NK-92 (cell line): Measurements from ENCODE around the gene KCNIP3.

Experiments
- DNase-seq: peaks from one replicate; lab custom pipeline; 2025; ENCODE audit not compliant: unreplicated experiment; lab: John Stamatoyannopoulos, UW

KCNIP3 gene

GRCh38 chr2:95274291-95275150 is 22.6 kb upstream of the KCNIP3 start, which contains the start of gene PROM2:
Gene PROM2, plus strand, starts transcription at chr2:95274449. Its CDS starts 137 bp downstream, at chr2:95274586.
- no peak for DNase-seq

GRCh38 chr2:95275151-95275515 is 22.0 kb upstream of the KCNIP3 start:
- no peak for DNase-seq

DNA sequence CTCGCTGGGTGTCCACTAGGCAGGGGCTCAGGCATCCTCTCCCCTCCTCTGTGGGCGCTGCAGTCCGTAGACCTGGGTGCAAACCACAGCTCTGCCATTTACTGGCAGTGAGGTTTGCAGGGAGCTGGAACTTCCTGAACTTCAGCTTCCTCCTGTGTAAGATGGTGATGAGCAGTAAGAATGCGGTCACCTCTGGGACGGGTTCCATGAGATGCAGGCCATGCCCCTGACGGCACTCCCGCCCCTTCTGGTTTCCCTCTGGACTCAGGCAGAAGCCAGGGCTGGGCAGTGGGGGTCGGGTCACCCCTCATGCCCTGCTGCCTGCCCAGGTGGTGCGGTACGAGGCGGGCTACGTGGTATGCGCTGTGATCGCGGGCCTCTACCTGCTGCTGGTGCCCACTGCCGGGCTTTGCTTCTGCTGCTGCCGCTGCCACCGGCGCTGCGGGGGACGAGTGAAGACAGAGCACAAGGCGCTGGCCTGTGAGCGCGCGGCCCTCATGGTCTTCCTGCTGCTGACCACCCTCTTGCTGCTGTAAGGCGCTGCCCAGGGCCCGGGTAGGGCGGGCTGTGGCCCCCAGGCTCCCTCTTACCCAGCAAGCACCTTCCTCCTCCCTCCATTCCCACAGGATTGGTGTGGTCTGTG is 21.4 kb upstream of the KCNIP3 start:
- no peak for DNase-seq

- DNase-seq, result no peak
These were observed 20.8 kb upstream of the KCNIP3 start for GRCh38 chr2:95276244-95276887.

- DNase-seq, result no peak
These were observed 20.3 kb upstream of the KCNIP3 start for GRCh38 chr2:95276888-95277245.

DNA sequence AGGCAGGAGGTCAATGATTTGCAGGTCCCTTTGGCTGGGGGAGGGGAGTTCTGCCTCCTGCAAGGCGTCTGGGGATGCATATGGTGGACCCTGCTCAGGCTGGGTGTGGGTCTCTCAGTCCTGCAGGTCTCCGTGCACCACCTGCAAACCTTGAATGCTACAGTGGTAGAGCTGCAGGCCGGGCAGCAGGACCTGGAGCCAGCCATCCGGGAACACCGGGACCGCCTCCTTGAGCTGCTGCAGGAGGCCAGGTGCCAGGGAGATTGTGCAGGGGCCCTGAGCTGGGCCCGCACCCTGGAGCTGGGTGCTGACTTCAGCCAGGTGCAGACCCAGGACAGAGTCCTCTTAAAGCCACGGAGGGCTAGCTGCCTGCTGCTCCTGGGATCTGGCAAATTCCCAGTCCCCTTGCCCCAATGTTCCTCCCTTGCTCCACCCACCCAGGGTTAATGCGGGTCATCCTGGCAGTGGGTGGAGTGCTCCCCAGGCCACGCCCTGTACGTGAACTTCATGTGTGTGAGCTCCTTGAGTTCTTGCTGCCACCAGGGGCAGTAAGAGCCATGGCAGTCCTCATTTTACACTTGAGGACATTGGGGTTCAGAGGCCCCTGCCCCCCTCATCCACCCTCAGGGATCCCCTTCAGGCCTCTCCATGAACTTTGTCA is 19.8 kb upstream of the KCNIP3 start:
- DNase-seq, result no peak

DNA sequence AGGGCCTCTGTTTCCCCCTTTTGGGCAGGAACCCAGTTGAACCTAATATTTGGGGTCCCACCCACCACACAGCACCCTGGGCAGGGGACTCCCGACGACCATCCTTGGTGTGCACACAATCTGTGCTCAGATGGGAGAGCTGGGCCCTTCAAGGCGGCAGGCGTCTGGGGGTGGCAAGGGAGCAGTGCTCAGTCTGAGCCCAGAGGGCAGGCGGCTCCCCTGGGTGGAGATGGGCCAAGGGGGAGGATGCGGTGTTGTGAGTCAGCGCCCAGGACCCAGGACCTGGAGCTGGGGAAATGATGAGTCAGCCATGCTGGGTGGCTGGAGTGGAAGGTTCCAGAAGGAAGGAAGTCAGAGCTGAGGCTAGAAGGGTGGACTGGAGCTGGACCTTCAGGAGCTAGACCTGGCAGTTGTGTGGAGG is 19.1 kb upstream of the KCNIP3 start:
- DNase-seq, result no peak

GRCh38 chr2:95278637-95279225 is 18.4 kb upstream of the KCNIP3 start:
- DNase-seq, result no peak

DNA sequence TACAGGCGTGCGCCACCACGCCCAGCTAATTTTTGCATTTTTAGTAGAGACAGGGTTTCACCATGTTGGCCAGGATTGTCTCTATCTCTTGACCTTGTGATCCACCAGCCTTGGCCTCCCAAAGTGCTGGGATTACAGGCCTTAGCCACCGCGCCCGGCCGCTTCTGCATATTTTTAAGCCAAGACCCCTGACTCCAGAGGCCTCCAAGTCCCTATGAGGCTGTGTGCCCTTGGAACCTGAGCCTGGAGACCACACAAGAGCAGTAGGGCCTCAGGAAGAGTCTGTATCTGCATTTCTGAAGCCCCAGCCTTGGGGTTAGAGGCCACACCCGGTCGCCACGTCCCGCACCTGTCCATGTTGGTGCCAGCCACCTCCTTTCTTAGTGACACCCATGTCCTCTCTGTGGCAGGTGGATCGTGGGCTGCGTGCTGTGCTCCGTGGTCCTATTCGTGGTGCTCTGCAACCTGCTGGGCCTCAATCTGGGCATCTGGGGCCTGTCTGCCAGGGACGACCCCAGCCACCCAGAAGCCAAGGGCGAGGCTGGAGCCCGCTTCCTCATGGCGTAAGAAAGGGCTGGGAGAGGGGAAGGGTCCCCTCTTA is 17.6 kb upstream of the KCNIP3 start:
- no peak for DNase-seq

GRCh38 chr2:95281071-95281470 is 16.1 kb upstream of the KCNIP3 start:
- no peak for DNase-seq

- no peak for DNase-seq
These were observed 15.4 kb upstream of the KCNIP3 start for GRCh38 chr2:95281786-95282185.

DNA sequence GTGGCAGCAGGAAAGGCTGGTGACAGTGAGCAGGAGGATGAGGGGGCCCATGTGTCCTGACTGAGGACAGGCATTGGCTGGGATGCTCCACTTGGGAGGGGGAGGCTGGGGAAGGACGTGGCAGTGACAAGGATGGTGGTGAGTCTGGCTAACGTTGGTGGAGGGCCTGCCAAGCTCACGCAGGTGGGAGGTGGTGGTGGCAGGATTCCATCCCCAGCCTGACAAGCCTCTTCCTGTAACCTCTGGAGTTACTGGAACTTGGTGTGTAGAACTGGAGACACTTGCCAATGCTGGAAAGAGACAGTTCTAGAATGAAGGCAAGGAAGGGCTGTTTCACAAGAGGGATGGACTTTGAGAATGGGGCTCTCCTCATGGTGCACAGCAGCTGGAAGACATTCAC is 14.7 kb upstream of the KCNIP3 start:
- DNase-seq, result no peak

- DNase-seq, result no peak
These were observed 13.6 kb upstream of the KCNIP3 start for GRCh38 chr2:95283562-95283961.

DNA sequence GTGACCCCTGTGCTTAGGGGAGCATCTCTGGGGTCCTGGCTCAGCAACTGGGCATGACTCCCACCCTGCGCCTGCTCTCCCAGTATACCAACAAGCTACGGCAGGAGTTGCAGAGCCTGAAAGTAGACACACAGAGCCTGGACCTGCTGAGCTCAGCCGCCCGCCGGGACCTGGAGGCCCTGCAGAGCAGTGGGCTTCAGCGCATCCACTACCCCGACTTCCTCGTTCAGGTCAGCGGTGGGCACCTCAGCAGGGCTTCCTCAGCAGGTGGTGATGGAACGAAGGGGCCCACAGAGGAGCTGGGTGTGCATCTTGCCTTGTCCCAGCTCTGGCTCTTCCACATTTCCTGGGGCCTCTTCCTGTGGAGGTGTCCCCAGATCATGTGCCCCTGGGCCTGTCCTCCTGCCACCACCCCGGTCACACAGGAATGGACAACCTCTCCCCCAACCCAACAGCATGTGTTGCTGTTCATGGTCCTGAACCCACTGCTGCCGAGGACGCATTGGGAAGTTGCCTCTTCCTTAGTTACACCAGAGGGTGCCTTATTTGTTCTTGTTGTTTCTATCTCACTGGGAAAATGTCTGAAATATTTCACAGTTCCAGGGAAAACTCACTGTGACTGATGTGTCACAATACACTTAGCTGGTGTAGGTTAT is 12.1 kb upstream of the KCNIP3 start:
- DNase-seq, result no peak

GRCh38 chr2:95285542-95285932 is 11.6 kb upstream of the KCNIP3 start:
- DNase-seq, result no peak

DNA sequence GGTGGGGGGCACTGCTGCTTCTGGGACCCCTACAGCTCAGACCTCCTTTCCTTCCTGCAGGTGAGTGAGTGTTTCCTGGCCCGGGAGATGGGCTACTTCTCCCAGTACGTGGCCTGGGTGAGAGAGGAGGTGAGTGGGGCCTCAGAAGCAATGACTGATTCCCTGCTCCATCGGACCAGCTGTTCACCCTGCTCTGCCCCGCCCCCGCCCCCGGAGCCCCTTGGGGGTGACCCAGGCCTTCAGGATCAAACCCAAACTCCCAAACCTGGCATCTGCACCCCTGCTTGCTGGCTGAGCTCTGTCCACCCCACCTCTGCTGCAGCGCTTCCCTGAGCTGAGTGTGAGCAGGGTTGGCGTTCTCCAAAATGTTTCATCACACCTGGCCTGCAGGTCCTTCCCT is 9.8 kb upstream of the KCNIP3 start:
- no peak for DNase-seq

- DNase-seq, result no peak
These were observed 9.3 kb upstream of the KCNIP3 start for GRCh38 chr2:95287806-95288205.

DNA sequence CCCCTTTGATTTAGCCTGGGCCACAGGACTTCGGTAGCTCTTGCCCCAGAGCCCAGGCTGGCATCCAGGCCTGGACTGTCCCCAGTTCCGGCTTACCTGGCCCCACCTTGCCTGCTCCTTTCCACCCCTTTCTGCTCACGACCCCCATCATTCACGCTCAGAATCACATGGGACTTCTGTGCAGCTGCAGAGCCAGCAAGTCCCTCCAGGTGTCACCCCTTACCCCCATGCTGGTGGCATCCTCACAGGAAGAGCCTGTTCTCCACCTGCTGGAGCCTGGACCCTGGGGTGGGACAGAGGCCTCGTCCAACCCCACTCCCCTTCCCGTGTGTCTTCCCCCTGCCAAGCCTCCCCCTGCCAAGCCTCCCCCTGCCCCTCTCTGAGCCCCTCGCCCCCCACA is 7.9 kb upstream of the KCNIP3 start:
- DNase-seq, result no peak

GRCh38 chr2:95291222-95291621 is 5.9 kb upstream of the KCNIP3 start:
- no peak for DNase-seq

DNA sequence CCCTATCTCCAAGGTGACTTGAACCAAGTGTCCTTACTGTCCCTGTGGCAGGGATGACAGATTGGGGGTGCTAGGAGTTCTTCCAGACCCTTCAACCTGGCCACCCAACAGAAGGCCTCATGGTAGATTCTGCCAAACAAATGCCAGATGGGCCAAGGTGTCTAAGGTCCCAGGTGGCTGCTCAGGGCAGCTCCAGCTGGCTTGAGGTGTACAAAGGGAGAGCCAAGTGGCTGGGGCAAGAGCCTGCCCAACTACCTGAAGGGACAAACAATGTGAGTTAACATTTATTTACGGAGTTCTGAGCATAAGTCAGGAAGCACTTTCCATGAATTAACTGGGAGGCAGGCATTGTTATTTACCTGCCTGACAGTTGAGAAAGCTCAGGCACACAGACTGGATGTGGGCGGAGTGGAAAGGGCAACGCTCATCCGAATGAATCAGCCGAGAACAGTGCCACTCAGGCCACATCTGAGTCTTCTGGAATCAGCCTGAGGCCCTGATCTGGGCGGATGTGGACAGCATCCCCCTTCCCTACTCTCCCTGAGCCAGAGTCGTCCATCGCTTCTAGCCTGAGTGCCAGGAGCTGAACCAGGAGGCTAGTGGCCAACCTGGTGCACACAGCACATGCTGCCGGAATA is 4.4 kb upstream of the KCNIP3 start:
- DNase-seq, result no peak
